Thyroid gland (tissue), 4 donors: ENCODE measurements around the gene SMCO4. TPM values are rescaled to one million over a fixed set of nuclear protein-coding genes. Genes with fewer than 3 reads are reported as not detected.

Source experiments
- DNase-seq, 2 donors: peaks; one replicate each; pipeline ENCODE4 v3.0.0-alpha.2; 2019
- H3K27ac ChIP-seq, 3 donors: fragments of 200-600 bp; sonication (generic); 1 replicate in 2 of 3; 2 replicates in 1 of 3; pipeline ENCODE4 v1.5.1; 2016 to 2019; ENCODE audit warnings: mild to moderate bottlenecking in 1 of 3, moderate library complexity in 1 of 3
- H3K27me3 ChIP-seq: fragments of 200-600 bp; sonication (generic); one replicate; pipeline ENCODE4 v1.5.1; 2019
- H3K36me3 ChIP-seq, 2 donors: fragments of 200-600 bp; sonication (generic); one replicate each; pipeline ENCODE4 v1.5.1; 2016 to 2019
- H3K4me1 ChIP-seq, 2 donors: fragments of 200-600 bp; sonication (generic); one replicate each; pipeline ENCODE4 v1.5.1; 2017 to 2019
- H3K4me3 ChIP-seq, 3 donors: fragments of 200-600 bp; sonication (generic); replicated peaks in 1 of 3; 1 replicate in 2 of 3; 2 replicates in 1 of 3; pipeline ENCODE4 v1.5.1; 2016; ENCODE audit warnings: mild to moderate bottlenecking in 1 of 3
- H3K9me3 ChIP-seq: fragments of 200-600 bp; sonication (generic); one replicate; pipeline ENCODE4 v1.5.1; 2017
- POLR2A ChIP-seq, 2 donors: fragments of 450-650 bp; IDR thresholded peaks; one replicate each; pipeline ENCODE4 v1.6.1; 2017; ENCODE audit warnings: antibody characterized with exemption in 2 of 2, mild to moderate bottlenecking in 2 of 2, moderate library complexity in 1 of 2
- WGBS, 2 donors: methylation state at CpG; one replicate each; pipeline ENCODE4 v1.1.5; 2017; 5-methylcytosine and 5-hydroxymethylcytosine counted together
- intact Hi-C: fragments of 100-400 bp; cut with DNase I; formaldehyde crosslinking; loops from one replicate; pipeline ENCODE4 v1.15.1; 2023
- total RNA-seq, 4 donors: library from RNA; depleted of rRNA; stranded (reverse); fragments of >200 nt; gene quantifications; one replicate each; pipeline ENCODE4 v1.2.3, GENCODE V29; 2016
- TF ChIP-seq, protein P1 (sequence below), 6 experiments: fragments of 200-600 bp in 3 of 6; fragments of 450-650 bp in 3 of 6; sonication (generic) in 3 of 6; IDR thresholded peaks; one replicate each; pipeline ENCODE4 v1.5.1; 2016 to 2019; ENCODE audit warnings: antibody characterized with exemption in 6 of 6, mild to moderate bottlenecking in 2 of 6, inconsistent platforms in 1 of 6, moderate library complexity in 1 of 6

SMCO4 gene
- total RNA-seq, 4 donors from 2014 or later: 38.6 to 135 (median 102) TPM

DNA sequence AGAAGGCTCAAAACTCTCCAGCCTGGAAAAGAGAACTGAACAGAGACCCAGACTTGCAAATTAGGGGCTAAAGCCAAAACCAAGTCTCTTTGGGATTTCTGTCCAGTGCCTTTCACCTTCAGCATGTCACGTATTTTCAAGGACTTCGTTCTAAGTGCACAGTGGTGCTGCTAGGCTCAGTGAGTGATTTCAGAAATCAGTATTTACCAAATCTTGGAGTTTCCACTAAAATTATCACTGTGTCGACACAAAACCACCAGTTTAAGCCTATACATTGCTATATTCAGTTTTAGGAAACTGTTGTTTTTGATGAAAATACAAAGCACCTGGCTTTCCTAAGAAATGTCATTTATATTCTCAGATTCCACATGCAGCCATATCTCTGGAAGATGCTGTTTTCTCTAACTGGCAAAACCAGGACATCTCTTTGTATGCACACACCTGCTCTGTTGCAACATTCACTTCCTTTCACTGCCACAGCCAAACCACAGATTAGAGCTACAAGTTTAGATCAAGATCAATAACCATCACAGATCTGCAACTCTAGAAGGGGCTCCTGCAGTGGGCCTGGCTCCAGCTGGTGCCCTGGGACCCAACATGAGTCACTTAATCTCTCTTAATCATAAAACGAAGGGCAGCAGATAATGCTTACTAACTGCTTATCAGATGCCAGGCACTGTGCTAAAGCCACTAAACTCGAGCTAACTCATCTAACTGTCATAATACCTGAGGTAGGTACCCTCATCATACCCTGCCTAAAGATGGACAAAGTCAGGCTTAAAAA lies 22.3 kb downstream of the SMCO4 start:
- TF ChIP-seq POLR2A (IDR thresholded peaks at IDR 0.05): no peak
- TF ChIP-seq, protein P1, sequence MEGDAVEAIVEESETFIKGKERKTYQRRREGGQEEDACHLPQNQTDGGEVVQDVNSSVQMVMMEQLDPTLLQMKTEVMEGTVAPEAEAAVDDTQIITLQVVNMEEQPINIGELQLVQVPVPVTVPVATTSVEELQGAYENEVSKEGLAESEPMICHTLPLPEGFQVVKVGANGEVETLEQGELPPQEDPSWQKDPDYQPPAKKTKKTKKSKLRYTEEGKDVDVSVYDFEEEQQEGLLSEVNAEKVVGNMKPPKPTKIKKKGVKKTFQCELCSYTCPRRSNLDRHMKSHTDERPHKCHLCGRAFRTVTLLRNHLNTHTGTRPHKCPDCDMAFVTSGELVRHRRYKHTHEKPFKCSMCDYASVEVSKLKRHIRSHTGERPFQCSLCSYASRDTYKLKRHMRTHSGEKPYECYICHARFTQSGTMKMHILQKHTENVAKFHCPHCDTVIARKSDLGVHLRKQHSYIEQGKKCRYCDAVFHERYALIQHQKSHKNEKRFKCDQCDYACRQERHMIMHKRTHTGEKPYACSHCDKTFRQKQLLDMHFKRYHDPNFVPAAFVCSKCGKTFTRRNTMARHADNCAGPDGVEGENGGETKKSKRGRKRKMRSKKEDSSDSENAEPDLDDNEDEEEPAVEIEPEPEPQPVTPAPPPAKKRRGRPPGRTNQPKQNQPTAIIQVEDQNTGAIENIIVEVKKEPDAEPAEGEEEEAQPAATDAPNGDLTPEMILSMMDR (IDR thresholded peaks at IDR 0.05): no peak
- H3K4me3 ChIP-seq: no peak overlapping the region
- H3K27ac ChIP-seq: no peak overlapping the region
- no peak for DNase-seq
- H3K9me3 ChIP-seq: no peaks in the 10 kb centered on the region
- peaks cover 5 to 25% of the 10 kb centered on the region in 2 donors for H3K4me1 ChIP-seq
- WGBS, 2 donors: 82 to 89% methylated on average over 5 of the region's 5 CpGs
- no peaks in the 10 kb centered on the region for H3K27me3 ChIP-seq
- no peaks in the 10 kb centered on the region for H3K36me3 ChIP-seq
- intact Hi-C loops: no loop called here

DNA sequence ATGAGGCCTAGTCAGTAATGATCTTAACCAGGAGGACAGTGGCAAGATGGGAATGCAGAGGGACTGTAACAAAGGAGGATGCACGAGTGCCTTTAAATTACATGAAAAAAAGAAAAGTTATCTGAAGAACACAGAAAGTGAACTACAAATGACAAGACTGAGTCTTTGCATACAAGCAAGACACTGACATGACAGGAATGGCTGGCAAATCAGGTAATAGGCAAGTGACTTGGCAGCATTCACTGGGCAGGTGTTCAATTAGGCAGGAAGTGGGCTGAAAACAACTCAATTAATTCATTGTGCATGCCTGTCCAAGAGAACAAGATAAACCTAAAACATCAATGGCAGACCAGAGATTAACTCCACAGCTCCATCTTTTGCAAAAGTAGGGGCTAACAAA lies 24.0 kb downstream of the SMCO4 start:
- no peak overlapping the region for H3K27ac ChIP-seq
- H3K4me3 ChIP-seq: no peak overlapping the region
- H3K36me3 ChIP-seq: no peaks in the 10 kb centered on the region
- peaks cover 0 to 10% of the 10 kb centered on the region in 2 donors for H3K4me1 ChIP-seq
- H3K27me3 ChIP-seq: no peaks in the 10 kb centered on the region
- TF ChIP-seq POLR2A (IDR thresholded peaks at IDR 0.05): no peak
- TF ChIP-seq, protein P1 (IDR thresholded peaks at IDR 0.05): no peak
- H3K9me3 ChIP-seq: no peaks in the 10 kb centered on the region
- intact Hi-C loops: no loop called here
- WGBS, 2 donors: 94 to 95% methylated on average over 1 of the region's 1 CpG
- no peak for DNase-seq

DNA sequence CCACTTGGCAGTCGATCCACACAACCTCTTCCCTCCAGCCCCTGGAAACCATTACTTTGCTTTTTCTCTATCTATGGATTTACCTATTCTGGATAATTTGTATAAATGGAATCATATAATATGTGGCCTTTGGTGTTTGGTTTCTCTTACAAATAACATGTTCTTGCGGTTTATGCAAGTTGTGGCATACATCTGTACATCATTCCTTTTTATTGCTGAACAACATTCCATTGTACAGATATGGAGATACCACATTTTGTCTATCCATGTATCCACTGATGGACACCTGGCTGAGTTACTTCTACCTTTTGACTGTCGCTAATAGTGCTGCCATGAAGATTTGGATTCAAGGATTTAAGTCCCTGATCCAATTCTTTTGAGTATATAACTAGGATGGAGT lies 25.1 kb downstream of the SMCO4 start:
- 97 to 98% methylated on average over 3 of the region's 3 CpGs for WGBS, 2 donors
- no peaks in the 10 kb centered on the region for H3K9me3 ChIP-seq
- no peak for TF ChIP-seq POLR2A (IDR thresholded peaks at IDR 0.05)
- TF ChIP-seq, protein P1 (IDR thresholded peaks at IDR 0.05): no peak
- H3K36me3 ChIP-seq: no peaks in the 10 kb centered on the region
- H3K27me3 ChIP-seq: no peaks in the 10 kb centered on the region
- H3K27ac ChIP-seq: no peak overlapping the region
- no peak for DNase-seq
- H3K4me1 ChIP-seq: peaks cover 0 to 5% of the 10 kb centered on the region in 2 donors
- H3K4me3 ChIP-seq: no peak overlapping the region
- intact Hi-C loops: no loop called here

DNA sequence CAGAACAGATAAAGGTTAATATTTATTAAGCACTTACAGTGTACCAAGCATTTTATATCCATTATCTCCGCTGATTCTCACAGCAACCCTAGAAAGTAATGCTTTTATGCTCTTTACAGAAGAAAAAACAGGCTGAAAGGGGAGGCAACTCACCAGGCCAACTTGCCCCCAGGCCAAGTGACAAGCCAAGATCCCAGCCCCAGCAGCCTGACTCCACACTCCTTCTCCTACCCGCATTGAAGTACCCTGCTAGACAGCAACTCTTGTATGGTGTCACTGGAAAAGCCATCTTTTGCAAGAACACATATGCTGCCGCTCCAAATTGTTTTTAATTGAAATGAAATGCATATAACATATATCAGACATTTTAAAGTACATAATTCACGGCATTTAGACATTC lies 25.6 kb downstream of the SMCO4 start:
- Histone ChIP-seq H3K4me1 (peaks cover 0 to 5% of the 10 kb centered on the region in 2 donors), H3K4me3 (no peak overlapping the region), H3K36me3 (no peaks in the 10 kb centered on the region), H3K9me3 (no peaks in the 10 kb centered on the region), H3K27ac (no peak overlapping the region), H3K27me3 (no peaks in the 10 kb centered on the region)
- TF ChIP-seq, protein P1 (IDR thresholded peaks at IDR 0.05): no peak
- TF ChIP-seq POLR2A (IDR thresholded peaks at IDR 0.05): no peak
- intact Hi-C loops: no loop called here
- no peak for DNase-seq
- 93 to 97% methylated on average over 4 of the region's 4 CpGs for WGBS, 2 donors

DNA sequence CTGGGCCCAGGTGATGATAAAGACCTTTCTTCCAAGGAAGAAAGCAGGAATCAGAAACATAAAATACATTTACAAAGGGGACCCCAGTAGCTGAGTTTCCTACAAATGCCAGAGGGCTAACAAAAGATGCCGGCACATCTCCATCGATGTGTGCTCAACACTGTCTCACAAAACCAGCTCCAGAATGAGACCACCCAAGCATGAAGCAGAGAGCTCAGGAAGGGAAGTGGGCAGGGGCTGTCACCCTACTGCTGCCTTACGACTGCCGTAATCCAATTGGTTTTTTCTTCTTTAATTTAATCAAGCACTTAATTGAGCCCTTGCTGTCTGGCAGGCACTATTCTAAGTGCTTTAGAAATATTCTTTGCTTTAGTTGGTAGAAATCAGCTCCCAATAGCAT lies 26.1 kb downstream of the SMCO4 start:
- no peaks in the 10 kb centered on the region for H3K9me3 ChIP-seq
- peaks cover 0 to 5% of the 10 kb centered on the region in 2 donors for H3K4me1 ChIP-seq
- H3K36me3 ChIP-seq: no peaks in the 10 kb centered on the region
- WGBS, 2 donors: 83 to 90% methylated on average over 4 of the region's 4 CpGs
- intact Hi-C loops: no loop called here
- DNase-seq: no peak
- no peak for TF ChIP-seq POLR2A (IDR thresholded peaks at IDR 0.05)
- TF ChIP-seq, protein P1 (IDR thresholded peaks at IDR 0.05): no peak
- H3K27ac ChIP-seq: no peak overlapping the region
- H3K27me3 ChIP-seq: no peaks in the 10 kb centered on the region
- no peak overlapping the region for H3K4me3 ChIP-seq
